SK-N-SH treated with all-trans-retinoic acid at 6 μM for 48 hours (cell line): ENCODE data around the gene CXCL3.
"Not testable (repeated sequence)": the region's sequence is repeated elsewhere in the genome, so short reads cannot be mapped to it uniquely, and the experiment has no call there.

ENCODE experiments used
- ATAC-seq: fragments of 200-7000 bp; cut with Tn5 transposase; 3 replicates; pipeline ENCODE4 v1.9.1; 2020; ENCODE audit warnings: mild to moderate bottlenecking, moderate library complexity
- ARNTL ChIP-seq: fragments of 450-650 bp; formaldehyde crosslinking; IDR thresholded peaks from 2 replicates; pipeline ENCODE4 v1.5.0; 2020; ENCODE audit warnings: low read depth, mild to moderate bottlenecking, moderate library complexity, borderline replicate concordance
- BACH2 ChIP-seq: fragments of 250-450 bp; sonication (Bioruptor Pico); IDR thresholded peaks from 2 replicates; pipeline ENCODE4 v1.9.0; 2021; ENCODE audit warnings: mild to moderate bottlenecking, borderline replicate concordance
- CREB5 ChIP-seq: fragments of 250-450 bp; sonication (Bioruptor Pico); IDR thresholded peaks from 2 replicates; pipeline ENCODE4 v1.5.1; 2020; ENCODE audit warnings: low read depth, mild to moderate bottlenecking, moderate library complexity
- CSDC2 ChIP-seq: fragments of 250-450 bp; sonication (Bioruptor Pico); IDR thresholded peaks from 2 replicates; pipeline ENCODE4 v1.5.0; 2020; ENCODE audit warnings: mild to moderate bottlenecking, moderate library complexity
- CSRNP3 ChIP-seq: fragments of 250-450 bp; sonication (Bioruptor Pico); IDR thresholded peaks from 2 replicates; pipeline ENCODE4 v1.5.1; 2021; ENCODE audit warnings: mild to moderate bottlenecking, moderate library complexity
- ESRRG ChIP-seq: fragments of 250-450 bp; sonication (Bioruptor Pico); IDR thresholded peaks from 2 replicates; pipeline ENCODE4 v1.6.1; 2021; ENCODE audit warnings: mild to moderate bottlenecking
- GLIS3 ChIP-seq: fragments of 250-450 bp; sonication (Bioruptor Pico); IDR thresholded peaks from 2 replicates; pipeline ENCODE4 v1.5.0; 2020; ENCODE audit warnings: mild to moderate bottlenecking, moderate library complexity
- ISL1 ChIP-seq: fragments of 250-450 bp; sonication (Bioruptor Pico); IDR thresholded peaks from 2 replicates; pipeline ENCODE4 v2.1.2; 2022; ENCODE audit warnings: mild to moderate bottlenecking, moderate library complexity
- OSR1 ChIP-seq: fragments of 250-450 bp; sonication (Bioruptor Pico); IDR thresholded peaks from 2 replicates; pipeline ENCODE4 v1.8.0; 2022; ENCODE audit warnings: moderate library complexity, mild to moderate bottlenecking, inconsistent platforms
- PATZ1 ChIP-seq: fragments of 250-450 bp; sonication (Bioruptor Pico); IDR thresholded peaks from 2 replicates; pipeline ENCODE4 v1.8.0; 2020; ENCODE audit warnings: mild to moderate bottlenecking, moderate library complexity, borderline replicate concordance
- POU6F1 ChIP-seq: fragments of 250-450 bp; sonication (Bioruptor Pico); IDR thresholded peaks from 2 replicates; pipeline ENCODE4 v1.8.0; 2021; ENCODE audit warnings: low read depth, mild to moderate bottlenecking, moderate library complexity, borderline replicate concordance
- PPARA ChIP-seq: fragments of 250-450 bp; sonication (Bioruptor Pico); IDR thresholded peaks from 2 replicates; pipeline ENCODE4 v1.5.0; 2020; ENCODE audit warnings: mild to moderate bottlenecking, borderline replicate concordance
- RARB ChIP-seq: fragments of 250-450 bp; sonication (Bioruptor Pico); IDR thresholded peaks from 2 replicates; pipeline ENCODE4 v1.8.0; 2021; ENCODE audit warnings: mild to moderate bottlenecking, moderate library complexity
- SNAI2 ChIP-seq: fragments of 250-450 bp; sonication (Bioruptor Pico); IDR thresholded peaks from 2 replicates; pipeline ENCODE4 v1.5.0; 2020; ENCODE audit warnings: mild to moderate bottlenecking, moderate library complexity
- TCF4 ChIP-seq: fragments of 250-450 bp; sonication (Bioruptor Pico); IDR thresholded peaks from 2 replicates; pipeline ENCODE4 v1.8.0; 2021; ENCODE audit warnings: mild to moderate bottlenecking, moderate library complexity, borderline replicate concordance
- TOX ChIP-seq: fragments of 250-450 bp; sonication (Bioruptor Pico); IDR thresholded peaks from 2 replicates; pipeline ENCODE4 v1.8.0; 2021; ENCODE audit warnings: mild to moderate bottlenecking, moderate library complexity, borderline replicate concordance
- TSHZ2 ChIP-seq: fragments of 250-450 bp; sonication (Bioruptor Pico); IDR thresholded peaks from 2 replicates; pipeline ENCODE4 v1.5.0; 2020; ENCODE audit warnings: mild to moderate bottlenecking, moderate library complexity
- ZC3H10 ChIP-seq: fragments of 250-450 bp; sonication (Bioruptor Pico); IDR thresholded peaks from 2 replicates; pipeline ENCODE4 v1.5.1; 2021; ENCODE audit warnings: mild to moderate bottlenecking, moderate library complexity
- ZFP30 ChIP-seq: fragments of 450-650 bp; formaldehyde crosslinking; IDR thresholded peaks from 2 replicates; pipeline ENCODE4 v1.5.0; 2022; ENCODE audit warnings: mild to moderate bottlenecking, moderate library complexity
- ZNF565 ChIP-seq: fragments of 450-650 bp; formaldehyde crosslinking; conservative IDR thresholded peaks from 2 replicates; pipeline ENCODE4 v1.5.0; 2020; ENCODE audit warnings: low read depth, mild to moderate bottlenecking, moderate library complexity
- ZNF70 ChIP-seq: fragments of 450-650 bp; formaldehyde crosslinking; IDR thresholded peaks from 2 replicates; pipeline ENCODE4 v1.5.0; 2020; ENCODE audit warnings: mild to moderate bottlenecking, moderate library complexity
- ZNF8 ChIP-seq: fragments of 450-650 bp; formaldehyde crosslinking; IDR thresholded peaks from 2 replicates; pipeline ENCODE4 v1.5.0; 2020; ENCODE audit warnings: mild to moderate bottlenecking, moderate library complexity

CXCL3 gene

GRCh38 chr4:74081035-74081434 lies 42.5 kb upstream of the CXCL3 start:
- TF ChIP-seq GLIS3 (CRISPR knock-in tag), result no peak
- TF ChIP-seq CREB5 (CRISPR knock-in tag), result no peak
- TF ChIP-seq ZNF70 (CRISPR knock-in tag), result no peak
- no peak for TF ChIP-seq ESRRG (CRISPR knock-in tag)
- no peak for TF ChIP-seq PPARA (CRISPR knock-in tag)
- no peak for TF ChIP-seq CSDC2 (CRISPR knock-in tag)
- TF ChIP-seq BACH2 (CRISPR knock-in tag), result no peak
- TF ChIP-seq ZC3H10 (CRISPR knock-in tag), result no peak
- TF ChIP-seq RARB (CRISPR knock-in tag), result no peak
- TF ChIP-seq ZNF565 (CRISPR knock-in tag), result no peak
- TF ChIP-seq TOX, result no peak
- no peak for TF ChIP-seq ISL1 (CRISPR knock-in tag)
- no peak for TF ChIP-seq ZFP30 (CRISPR knock-in tag)
- TF ChIP-seq OSR1, result no peak
- ATAC-seq, result no peak

GRCh38 chr4:74080351-74080750 lies 41.9 kb upstream of the CXCL3 start:
- ATAC-seq, result not testable (repeated sequence)

GRCh38 chr4:74079024-74079423 lies 40.5 kb upstream of the CXCL3 start:
- ATAC-seq, result not testable (repeated sequence)

- no peak for ATAC-seq
- no peak for TF ChIP-seq PPARA (CRISPR knock-in tag)
- TF ChIP-seq GLIS3 (CRISPR knock-in tag), result no peak
- TF ChIP-seq CSDC2 (CRISPR knock-in tag), result no peak
- TF ChIP-seq ARNTL, result no peak
- no peak for TF ChIP-seq TCF4 (CRISPR knock-in tag)
- TF ChIP-seq SNAI2, result no peak
Observed at GRCh38 chr4:74073358-74073757, 34.9 kb upstream of the CXCL3 start.

GRCh38 chr4:74072739-74073138 lies 34.2 kb upstream of the CXCL3 start:
- no peak for ATAC-seq
- TF ChIP-seq ZNF565 (CRISPR knock-in tag) (no peak), ESRRG (CRISPR knock-in tag) (no peak), TSHZ2 (CRISPR knock-in tag) (no peak), CSRNP3 (CRISPR knock-in tag) (no peak), POU6F1 (CRISPR knock-in tag) (no peak), ISL1 (CRISPR knock-in tag) (no peak), ARNTL (no peak), CREB5 (CRISPR knock-in tag) (no peak), ZFP30 (CRISPR knock-in tag) (no peak), GLIS3 (CRISPR knock-in tag) (no peak), ZC3H10 (CRISPR knock-in tag) (no peak), CSDC2 (CRISPR knock-in tag) (no peak), BACH2 (CRISPR knock-in tag) (no peak), PPARA (CRISPR knock-in tag) (no peak), ZNF70 (CRISPR knock-in tag) (no peak), PATZ1 (CRISPR knock-in tag) (no peak), SNAI2 (no peak), ZNF8 (CRISPR knock-in tag) (no peak), TCF4 (CRISPR knock-in tag) (no peak), TOX (no peak)
